HepG2 (cell line): Measurements from ENCODE around the gene XRCC5. TPM values are rescaled to one million over a fixed set of nuclear protein-coding genes. Genes with fewer than 3 reads are reported as not detected.

Experiments
- ATAC-seq: fragments of 200-7000 bp; cut with Tn5 transposase; 3 replicates; pipeline ENCODE4 v1.9.1; 2020; ENCODE audit warnings: mild to moderate bottlenecking, moderate library complexity
- BruUV-seq: library from RNA; stranded (reverse); fragments of 400-500 nt; replicated peaks from 2 replicates; lab custom pipeline; 2021; lab: Mats Ljungman, UMichigan
- CTCF ChIA-PET: fragments of 300-600 bp; formaldehyde crosslinking; extraction: SDS; loops from one replicate; lab custom pipeline; 2021; ENCODE audit warnings: low total read pairs, inconsistent platforms, low intra/inter-chr PET ratio; lab: Yijun Ruan, JAX
- POLR2A ChIA-PET: fragments of 350-600 bp; sonication (Branson Sonifier 250); formaldehyde crosslinking; loops from one replicate; lab custom pipeline; 2020; ENCODE audit warnings: antibody characterized with exemption, inconsistent platforms; lab: Yijun Ruan, JAX
- DNase-seq: peaks from one replicate; pipeline ENCODE4 v3.0.0-alpha.2; 2015; ENCODE audit warnings: low spot score
- FAIRE-seq: peaks from 3 replicates; lab custom pipeline; 2011; peaks lifted over from hg19 to GRCh38; lab: Jason Lieb, UNC
- H2AFZ ChIP-seq: one replicate; pipeline ENCODE4 v1.6.1; 2011; ENCODE audit warnings: low read length, inconsistent platforms
- H3K27ac ChIP-seq: fragments of 300-600 bp; 3 replicates; pipeline ENCODE4 v1.8.0; 2011; ENCODE audit warnings: mixed run types, mild to moderate bottlenecking, mixed read lengths, low read length, inconsistent platforms; ENCODE audit not compliant: insufficient read depth; ENCODE audit errors: extremely low read length
- H3K27me3 ChIP-seq, 2 experiments: fragments of 200-600 bp in 1 of 2; 2 replicates in 1 of 2; 3 replicates in 1 of 2; pipeline versions ENCODE4 v1.6.0 to v1.8.0; 2011; ENCODE audit warnings: low read length in 2 of 2, mild to moderate bottlenecking in 2 of 2, moderate library complexity in 2 of 2, inconsistent platforms in 1 of 2; ENCODE audit not compliant: insufficient read depth in 2 of 2, control insufficient read depth in 1 of 2
- H3K36me3 ChIP-seq, 2 experiments: fragments of 200-600 bp in 1 of 2; replicated peaks in 1 of 2; 2 replicates in 1 of 2; 3 replicates in 1 of 2; pipeline versions ENCODE4 v1.5.1 to v1.8.0; 2011; ENCODE audit warnings: low read length in 2 of 2, inconsistent platforms in 1 of 2; ENCODE audit not compliant: insufficient read depth in 2 of 2, control insufficient read depth in 1 of 2
- H3K4me1 ChIP-seq: 2 replicates; pipeline ENCODE4 v1.5.1; 2012; ENCODE audit warnings: low read length, inconsistent platforms; ENCODE audit not compliant: insufficient read depth
- H3K4me2 ChIP-seq: 2 replicates; pipeline ENCODE4 v1.6.0; 2011; ENCODE audit warnings: low read depth, low read length, inconsistent platforms
- H3K4me3 ChIP-seq, 3 experiments: fragments of 200-600 bp in 1 of 3; sonication (generic), shearing (Covaris generic) in 1 of 3; replicated peaks in 1 of 3; 2 replicates each; pipeline ENCODE4 v1.5.1; 2011 to 2016; ENCODE audit warnings: low read length in 3 of 3, inconsistent platforms in 2 of 3, low read depth in 2 of 3, mild to moderate bottlenecking in 2 of 3, control low read depth in 1 of 3, mixed read lengths in 1 of 3; ENCODE audit not compliant: insufficient read depth in 1 of 3
- H3K79me2 ChIP-seq: one replicate; pipeline ENCODE4 v1.6.1; 2011; ENCODE audit warnings: low read length, inconsistent platforms; ENCODE audit not compliant: insufficient read depth
- H3K9ac ChIP-seq: 2 replicates; pipeline ENCODE4 v1.6.0; 2011; ENCODE audit warnings: mild to moderate bottlenecking, low read depth, low read length, inconsistent platforms; ENCODE audit not compliant: insufficient read depth
- H3K9me3 ChIP-seq: 2 replicates; pipeline ENCODE4 v1.5.1; 2012; ENCODE audit warnings: mild to moderate bottlenecking, low read length
- H4K20me1 ChIP-seq: 2 replicates; pipeline ENCODE4 v1.6.0; 2011; ENCODE audit warnings: inconsistent platforms, mild to moderate bottlenecking, low read length, moderate library complexity; ENCODE audit not compliant: insufficient read depth
- ATF4 ChIP-seq, 2 experiments: fragments of 450-650 bp in 1 of 2; sonication (generic) in 1 of 2; formaldehyde crosslinking; IDR thresholded peaks; 2 replicates each; pipeline versions ENCODE4 v1.5.0 to v1.8.0; 2020 to 2022; ENCODE audit warnings: mild to moderate bottlenecking in 1 of 2, missing genetic modification reagents in 1 of 2
- ELF4 ChIP-seq: sonication (generic); formaldehyde crosslinking; IDR thresholded peaks from 2 replicates; pipeline ENCODE4 v1.5.0; 2020; ENCODE audit warnings: missing genetic modification reagents, mild to moderate bottlenecking, moderate library complexity, borderline replicate concordance
- MTERF4 ChIP-seq: sonication (generic); formaldehyde crosslinking; IDR thresholded peaks from 2 replicates; pipeline ENCODE4 v1.8.0; 2023; ENCODE audit warnings: mild to moderate bottlenecking, missing genetic modification reagents
- MTF2 ChIP-seq: sonication (generic); formaldehyde crosslinking; IDR thresholded peaks from 2 replicates; pipeline ENCODE4 v1.5.0; 2020; ENCODE audit warnings: missing genetic modification reagents, borderline replicate concordance
- ZBTB20 ChIP-seq: sonication (generic); formaldehyde crosslinking; IDR thresholded peaks from 2 replicates; pipeline ENCODE4 v1.8.1; 2023; ENCODE audit warnings: missing genetic modification reagents, low read depth, mild to moderate bottlenecking, borderline replicate concordance
- ZNF17 ChIP-seq: sonication (generic); formaldehyde crosslinking; IDR thresholded peaks from 2 replicates; pipeline ENCODE4 v1.5.0; 2020; ENCODE audit warnings: mild to moderate bottlenecking, missing genetic modification reagents
- ZNF253 ChIP-seq: sonication (generic); formaldehyde crosslinking; IDR thresholded peaks from 2 replicates; pipeline ENCODE4 v1.8.0; 2022; ENCODE audit warnings: mild to moderate bottlenecking, missing genetic modification reagents, borderline replicate concordance
- ZNF660 ChIP-seq: sonication (generic); formaldehyde crosslinking; IDR thresholded peaks from 2 replicates; pipeline ENCODE4 v1.5.1; 2020; ENCODE audit warnings: mild to moderate bottlenecking, low read depth, missing genetic modification reagents, borderline replicate concordance
- ZNF678 ChIP-seq: sonication (generic); formaldehyde crosslinking; IDR thresholded peaks from 2 replicates; pipeline ENCODE4 v1.4.0; 2020; ENCODE audit warnings: mild to moderate bottlenecking, missing genetic modification reagents
- ZNF747 ChIP-seq: sonication (generic); formaldehyde crosslinking; IDR thresholded peaks from 2 replicates; pipeline ENCODE4 v1.8.1; 2023; ENCODE audit warnings: missing genetic modification reagents, mild to moderate bottlenecking, borderline replicate concordance
- ZNF781 ChIP-seq: sonication (generic); formaldehyde crosslinking; IDR thresholded peaks from 2 replicates; pipeline ENCODE4 v1.5.1; 2020; ENCODE audit warnings: borderline replicate concordance, mild to moderate bottlenecking, missing genetic modification reagents; ENCODE audit errors: not compliant biosample characterization
- ZSCAN31 ChIP-seq: sonication (generic); formaldehyde crosslinking; IDR thresholded peaks from 2 replicates; pipeline ENCODE4 v1.5.0; 2020; ENCODE audit warnings: low read depth, mild to moderate bottlenecking, missing genetic modification reagents
- WGBS: methylation state at CpG from one replicate; pipeline ENCODE4 v1.1.6; 2017; ENCODE audit warnings: low lambda C conversion rate; 5-methylcytosine and 5-hydroxymethylcytosine counted together
- in situ Hi-C: cut with HindIII; loops from 2 replicates; pipeline ENCODE4 v1.10.0; 2017; ENCODE audit warnings: low pct_unique_long_range_greater_than_20kb; ENCODE audit not compliant: extremely low pct_ligation_motif_present
- intact Hi-C: fragments of 100-400 bp; cut with micrococcal nuclease; formaldehyde crosslinking; loops from one replicate; pipeline ENCODE4 v1.10.0; 2022; ENCODE audit not compliant: unreplicated experiment
- polyA plus RNA-seq, 8 experiments: library from polyadenylated mRNA; depleted of rRNA in 3 of 8; stranded (reverse) in 7 of 8; unstranded in 1 of 8; fragments of >200 nt; fragmentation: Illumina TruSeq in 4 of 8; extraction: Trizol in 4 of 8; gene quantifications; 2 replicates each; pipeline versions ENCODE4 v1.2.1 to v1.2.3, GENCODE V29; 2011 to 2016; ENCODE audit warnings: low read depth in 4 of 8, missing spikeins in 1 of 8, mixed read lengths in 1 of 8; ENCODE audit not compliant: insufficient read depth in 1 of 8
- total RNA-seq, 5 experiments: library from RNA; depleted of rRNA; stranded (reverse); fragments of >200 nt; fragmentation: Illumina TruSeq; extraction: Trizol; gene quantifications; 2 replicates each; pipeline ENCODE4 v1.2.3, GENCODE V29; 2016; ENCODE audit warnings: low read depth in 1 of 5

XRCC5 gene
- total and polyA plus RNA-seq, 2 of the 13 experiments (the other 11 are each of a cell fraction or from before 2014, with no cell fraction given), result 264 to 454 TPM

- TF ChIP-seq ZNF678 (no peak), MTERF4 (CRISPR knock-in tag) (0 out of 2 replicates have a peak, but pooled peaks have one; percentile 71), ZNF781 (CRISPR knock-in tag) (peak; percentile 18), ZNF253 (CRISPR knock-in tag) (0 out of 2 replicates have a peak, but pooled peaks have one; percentile 25), ZNF747 (peak; percentile 24; the same call in 1 of the 2 replicates), MTF2 (CRISPR knock-in tag) (0 out of 2 replicates have a peak, but pooled peaks have one; percentile 49), ZSCAN31 (CRISPR knock-in tag) (0 out of 2 replicates have a peak, but pooled peaks have one; percentile 49), ZNF660 (CRISPR knock-in tag) (no peak), ELF4 (CRISPR knock-in tag) (0 out of 2 replicates have a peak, but pooled peaks have one; percentile 17), ZBTB20 (0 out of 2 replicates have a peak, but pooled peaks have one; percentile 31), ZNF17 (CRISPR knock-in tag) (no peak), ATF4 (CRISPR knock-in tag; IDR thresholded peaks at IDR 0.05) (0 out of 4 replicates have a peak, but pooled peaks of 1 of the 2 experiments have one; percentile 6)
- WGBS, result 40% methylated on average over 4 of the region's 4 CpGs
- intact Hi-C loops (loop anchor here (5.0 kb wide), 2 partner anchors 288 to 388 kb away; no protein-coding TSS in a partner anchor), in situ Hi-C loops (no loop called here)
- ChIA-PET CTCF (no interaction called here), POLR2A (interaction anchor here (0.7 to 1.8 kb wide), 8 partner anchors 10 to 384 kb away, joined by 3 to 33 read pairs (median 4); partner anchors contain the start of genes PECR, RPL37A and TMEM169)
- peaks cover 68% of the 10 kb centered on the region for H3K4me1 ChIP-seq
- H3K4me3 ChIP-seq, result peak overlapping the region in 1 of 3 experiments; percentile 15; a peak in 1 of 6 replicates
- no TSS peak for BruUV-seq
- peaks cover 15 to 72% of the 10 kb centered on the region in 2 experiments for H3K36me3 ChIP-seq
- no peak overlapping the region for H3K9ac ChIP-seq
- DNase-seq (no peak), ATAC-seq (peak; percentile 58), FAIRE-seq (no peak)
- peaks cover 74% of the 10 kb centered on the region for H3K79me2 ChIP-seq
- H3K27ac ChIP-seq, result peak overlapping the region; percentile 38
- H3K4me2 ChIP-seq, result peak overlapping the region; percentile 46
- H4K20me1 ChIP-seq, result no peaks in the 10 kb centered on the region
- H2AFZ ChIP-seq, result no peak overlapping the region
- no peaks in the 10 kb centered on the region for H3K9me3 ChIP-seq
- H3K27me3 ChIP-seq, result no peaks in the 10 kb centered on the region; a peak in 1 of 5 replicates
Observed at GRCh38 chr2:216114382-216114713, 5.2 kb downstream of the XRCC5 start.
